ENCODE results near the gene PTPN14.
"Not testable (repeated sequence)": the region's sequence is repeated elsewhere in the genome, so short reads cannot be mapped to it uniquely, and the experiment has no call there.

Gene PTPN14

GRCh38 chr1:214420833-214421232 lies 130.6 kb downstream of the PTPN14 start:
- no peak for DNase-seq

GRCh38 chr1:214420341-214420740 lies 131.1 kb downstream of the PTPN14 start:
- DNase-seq = no peak

- DNase-seq = no peak
Measured at GRCh38 chr1:214419650-214420049, 131.8 kb downstream of the PTPN14 start.

- no peak for DNase-seq
Measured at GRCh38 chr1:214418391-214418790, 133.0 kb downstream of the PTPN14 start.

GRCh38 chr1:214417545-214418210 lies 133.7 kb downstream of the PTPN14 start:
- DNase-seq = no peak

- DNase-seq = no peak
Measured at GRCh38 chr1:214416858-214417257, 134.5 kb downstream of the PTPN14 start.

- no peak for DNase-seq
Measured at GRCh38 chr1:214416417-214416816, 135.0 kb downstream of the PTPN14 start.

GRCh38 chr1:214415131-214415530 lies 136.3 kb downstream of the PTPN14 start:
- DNase-seq = no peak

- DNase-seq = no peak
Measured at GRCh38 chr1:214414691-214415090, 136.7 kb downstream of the PTPN14 start.

- no peak for DNase-seq
Measured at GRCh38 chr1:214413315-214413714, 138.1 kb downstream of the PTPN14 start.

- no peak for DNase-seq
Measured at GRCh38 chr1:214404571-214405213, 146.7 kb downstream of the PTPN14 start.

GRCh38 chr1:214404154-214404553 lies 147.2 kb downstream of the PTPN14 start:
- no peak for DNase-seq

GRCh38 chr1:214403431-214403830 lies 148.0 kb downstream of the PTPN14 start:
- no peak for DNase-seq

GRCh38 chr1:214402613-214403083 lies 148.8 kb downstream of the PTPN14 start:
- DNase-seq = no peak

GRCh38 chr1:214401666-214402065 lies 149.7 kb downstream of the PTPN14 start:
- no peak for DNase-seq

GRCh38 chr1:214400131-214400530 lies 151.3 kb downstream of the PTPN14 start:
- no peak for DNase-seq

GRCh38 chr1:214398490-214398889 lies 152.9 kb downstream of the PTPN14 start:
- DNase-seq = no peak

GRCh38 chr1:214397497-214397896 lies 153.9 kb downstream of the PTPN14 start:
- no peak for DNase-seq

- no peak for DNase-seq
Measured at GRCh38 chr1:214396330-214396729, 155.1 kb downstream of the PTPN14 start.

- not testable (repeated sequence) for DNase-seq
Measured at GRCh38 chr1:214394569-214394968, 156.8 kb downstream of the PTPN14 start.

GRCh38 chr1:214393086-214393485 lies 158.3 kb downstream of the PTPN14 start:
- no peak for DNase-seq

- DNase-seq = no peak
Measured at GRCh38 chr1:214391873-214392645, 159.3 kb downstream of the PTPN14 start.

GRCh38 chr1:214389734-214390133 lies 161.7 kb downstream of the PTPN14 start:
- DNase-seq = no peak

GRCh38 chr1:214386747-214387146 lies 164.7 kb downstream of the PTPN14 start:
- no peak for DNase-seq
